ENCODE measurements around the gene IL18RAP.

The IL18RAP gene

GRCh38 chr2:102463160-102463559, 40.2 kb downstream of the IL18RAP start:
- ATAC-seq (no peak), DNase-seq (no peak)
- H3K4me3 Mint-ChIP-seq, result no peak overlapping the region
- H3K4me1 Mint-ChIP-seq, result no peaks in the 10 kb centered on the region
- no peaks in the 10 kb centered on the region for H3K9me3 Mint-ChIP-seq
- H3K27ac Mint-ChIP-seq, result no peak overlapping the region
- peaks cover 37% of the 10 kb centered on the region for H3K27me3 Mint-ChIP-seq

GRCh38 chr2:102470168-102470567, 47.2 kb downstream of the IL18RAP start:
- Mint-ChIP-seq H3K4me1 (no peaks in the 10 kb centered on the region), H3K27me3 (peaks cover 19% of the 10 kb centered on the region), H3K9me3 (peaks cover 8 to 15% of the 10 kb centered on the region in 2 donors), H3K4me3 (no peak overlapping the region), H3K27ac (no peak overlapping the region)
- DNase-seq (no peak), ATAC-seq (no peak)

DNA sequence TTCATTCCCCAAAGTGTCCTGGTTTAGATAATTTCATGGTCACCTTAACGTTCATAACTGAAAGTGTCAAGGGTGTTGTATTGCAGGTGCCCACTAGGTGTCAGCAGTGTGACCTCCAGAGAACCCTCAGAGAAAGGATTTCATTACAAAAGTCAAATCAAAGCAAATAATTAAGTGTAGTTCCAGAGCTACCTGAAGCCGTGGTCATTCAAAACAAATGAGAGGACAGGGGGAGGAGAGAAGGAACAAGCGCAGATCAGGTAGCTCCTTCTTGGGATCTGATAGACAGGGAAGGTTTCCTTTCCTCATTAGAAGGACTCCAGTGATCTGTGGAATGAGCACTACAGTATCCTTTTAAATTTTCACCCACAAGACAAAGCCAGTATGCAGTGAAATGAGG, 50.1 kb downstream of the IL18RAP start, which contains the start of gene SLC9A4:
TSS of gene SLC9A4 (plus strand) at position 207 of the 400 bp plus-strand sequence. CDS start 534 bp downstream, outside the sequence.
- DNase-seq, result peak; percentile 49 to 52
- ATAC-seq, result peak; percentile 66
- H3K4me1 Mint-ChIP-seq, result no peaks in the 10 kb centered on the region
- H3K27me3 Mint-ChIP-seq, result peaks cover 30% of the 10 kb centered on the region
- peaks cover 8 to 15% of the 10 kb centered on the region in 2 donors for H3K9me3 Mint-ChIP-seq
- H3K27ac Mint-ChIP-seq, result no peak within 1 kb of the TSS
- H3K4me3 Mint-ChIP-seq, result no peak within 1 kb of the TSS

DNA sequence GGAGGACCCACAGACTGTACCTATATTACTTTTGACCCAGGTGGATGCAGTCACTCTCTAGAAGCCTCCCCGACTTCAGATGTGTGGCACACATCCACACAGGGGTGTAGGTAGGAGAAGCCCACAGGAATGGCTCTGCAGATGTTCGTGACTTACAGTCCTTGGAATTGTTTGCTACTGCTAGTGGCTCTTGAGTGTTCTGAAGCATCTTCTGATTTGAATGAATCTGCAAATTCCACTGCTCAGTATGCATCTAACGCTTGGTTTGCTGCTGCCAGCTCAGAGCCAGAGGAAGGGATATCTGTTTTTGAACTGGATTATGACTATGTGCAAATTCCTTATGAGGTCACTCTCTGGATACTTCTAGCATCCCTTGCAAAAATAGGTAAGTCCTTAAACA, 50.7 kb downstream of the IL18RAP start:
- no peak overlapping the region for H3K27ac Mint-ChIP-seq
- H3K4me1 Mint-ChIP-seq, result no peaks in the 10 kb centered on the region
- no peak overlapping the region for H3K4me3 Mint-ChIP-seq
- peaks cover 30% of the 10 kb centered on the region for H3K27me3 Mint-ChIP-seq
- no peak for DNase-seq
- ATAC-seq, result no peak
- peaks cover 8 to 15% of the 10 kb centered on the region in 2 donors for H3K9me3 Mint-ChIP-seq

DNA sequence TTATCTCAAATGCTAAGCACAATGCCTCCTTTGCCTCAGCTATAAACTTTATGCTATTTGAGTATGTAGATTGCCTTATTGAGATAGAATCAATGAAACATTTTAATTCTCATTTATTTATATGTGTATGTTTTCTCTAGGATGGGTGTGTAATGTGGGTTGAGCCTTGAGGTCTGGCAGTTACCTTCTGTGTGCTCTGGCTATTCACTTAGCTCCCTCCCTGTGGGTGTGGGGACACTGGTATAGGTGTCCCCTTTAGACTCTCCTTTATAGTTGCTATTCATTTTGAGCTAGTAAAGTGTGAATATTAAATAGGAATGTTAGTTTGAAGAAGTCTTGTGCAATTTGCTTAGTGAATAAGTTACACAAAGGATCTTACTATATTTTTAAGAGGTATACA, 51.8 kb downstream of the IL18RAP start:
- Mint-ChIP-seq H3K9me3 (peaks cover 8 to 10% of the 10 kb centered on the region in 2 donors), H3K27ac (peak overlapping the region in 1 of 2 donors; percentile 3), H3K4me1 (no peaks in the 10 kb centered on the region), H3K4me3 (no peak overlapping the region), H3K27me3 (peaks cover 28% of the 10 kb centered on the region)
- no peak for ATAC-seq
- DNase-seq, result no peak

DNA sequence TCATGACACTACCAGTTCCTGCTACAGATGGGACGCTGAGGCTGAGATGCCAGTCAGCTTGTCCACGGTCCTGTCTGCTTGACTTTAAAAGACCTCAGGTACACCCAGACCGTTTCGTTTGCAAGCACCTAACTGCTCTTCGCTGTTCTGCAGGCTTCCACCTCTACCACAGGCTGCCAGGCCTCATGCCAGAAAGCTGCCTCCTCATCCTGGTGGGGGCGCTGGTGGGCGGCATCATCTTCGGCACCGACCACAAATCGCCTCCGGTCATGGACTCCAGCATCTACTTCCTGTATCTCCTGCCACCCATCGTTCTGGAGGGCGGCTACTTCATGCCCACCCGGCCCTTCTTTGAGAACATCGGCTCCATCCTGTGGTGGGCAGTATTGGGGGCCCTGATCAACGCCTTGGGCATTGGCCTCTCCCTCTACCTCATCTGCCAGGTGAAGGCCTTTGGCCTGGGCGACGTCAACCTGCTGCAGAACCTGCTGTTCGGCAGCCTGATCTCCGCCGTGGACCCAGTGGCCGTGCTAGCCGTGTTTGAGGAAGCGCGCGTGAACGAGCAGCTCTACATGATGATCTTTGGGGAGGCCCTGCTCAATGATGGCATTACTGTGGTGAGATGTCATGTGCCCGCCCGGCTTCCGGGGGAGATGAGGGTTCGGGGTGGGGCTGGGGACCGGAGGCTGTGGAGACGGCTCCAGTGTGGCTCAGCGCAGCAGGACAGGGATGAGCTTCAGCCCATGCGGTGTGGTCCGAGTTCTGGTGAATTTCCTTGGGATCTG, 55.9 kb downstream of the IL18RAP start:
- Mint-ChIP-seq H3K27ac (no peak overlapping the region), H3K4me1 (no peaks in the 10 kb centered on the region), H3K4me3 (no peak overlapping the region), H3K27me3 (peaks cover 19% of the 10 kb centered on the region), H3K9me3 (no peaks in the 10 kb centered on the region)
- ATAC-seq, result peak; percentile 31
- no peak for DNase-seq

DNA sequence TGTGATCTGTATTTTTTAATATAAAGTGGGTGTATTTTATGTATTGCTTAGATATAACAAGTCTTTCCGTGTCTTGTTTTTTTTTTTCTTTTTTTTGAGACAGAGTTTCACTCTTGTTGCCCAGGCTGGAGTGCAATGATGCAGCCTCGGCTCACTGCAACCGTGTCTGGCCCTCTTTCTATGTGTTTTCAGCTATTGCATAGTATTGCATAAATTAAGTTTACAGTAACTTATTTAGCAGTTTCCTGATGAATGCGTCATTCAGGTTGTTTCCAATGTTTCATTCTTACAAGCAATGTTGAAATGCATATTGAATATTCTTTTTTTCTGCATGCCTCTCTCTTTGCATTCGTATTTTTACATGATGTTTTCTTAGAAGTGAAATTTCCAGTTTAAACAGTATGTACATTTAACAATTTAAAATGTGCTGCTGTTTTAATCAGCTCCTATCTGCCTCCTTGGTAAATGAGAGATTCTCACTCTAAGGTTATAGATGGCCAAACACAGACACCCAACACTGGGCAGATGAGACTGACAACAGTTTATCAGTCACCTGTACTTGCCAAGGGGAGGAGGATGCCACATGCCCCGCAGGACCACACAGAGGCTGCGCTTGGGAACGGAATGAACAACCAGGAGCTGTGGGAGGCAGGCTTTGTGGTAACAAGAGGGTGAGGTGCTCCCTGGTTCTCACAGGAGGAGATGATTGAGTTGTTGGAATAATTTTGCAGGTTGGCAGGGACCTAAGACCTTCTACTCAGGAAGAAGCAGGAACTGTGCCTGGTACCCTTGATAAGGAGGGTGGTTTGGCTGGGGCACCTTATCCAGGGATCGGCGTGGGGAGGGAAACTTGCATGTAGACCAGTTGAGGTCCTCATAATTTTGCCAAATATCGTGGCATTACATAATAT, 57.6 kb downstream of the IL18RAP start:
- Mint-ChIP-seq H3K4me3 (no peak overlapping the region), H3K9me3 (no peaks in the 10 kb centered on the region), H3K4me1 (no peaks in the 10 kb centered on the region), H3K27me3 (peaks cover 34% of the 10 kb centered on the region), H3K27ac (peak overlapping the region in 1 of 2 donors; percentile 19)
- ATAC-seq (no peak), DNase-seq (no peak)

DNA sequence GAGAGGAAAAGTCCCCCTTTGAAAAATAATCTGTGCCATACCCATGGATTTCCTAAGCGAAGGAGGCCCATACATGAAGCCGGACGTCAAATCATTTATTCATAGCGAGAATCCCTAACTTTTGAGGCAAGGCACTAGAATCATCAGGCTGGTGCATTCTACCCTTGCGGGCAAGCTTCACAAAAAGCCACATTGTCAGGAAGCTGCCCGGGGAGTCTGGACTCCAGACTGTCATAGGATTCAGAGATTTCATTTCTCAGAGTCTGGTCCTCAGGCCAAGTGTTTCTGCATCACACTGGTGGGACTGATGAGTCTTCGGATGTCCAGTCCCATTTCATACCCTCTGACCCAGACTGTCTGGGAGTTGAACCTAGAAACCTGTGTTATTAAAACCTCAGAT, 59.0 kb downstream of the IL18RAP start:
- DNase-seq, result no peak
- Mint-ChIP-seq H3K9me3 (no peaks in the 10 kb centered on the region), H3K27ac (no peak overlapping the region), H3K27me3 (peaks cover 40% of the 10 kb centered on the region), H3K4me1 (peaks cover 2% of the 10 kb centered on the region), H3K4me3 (no peak overlapping the region)
- no peak for ATAC-seq

GRCh38 chr2:102483086-102483485, 60.1 kb downstream of the IL18RAP start:
- Mint-ChIP-seq H3K9me3 (no peaks in the 10 kb centered on the region), H3K27ac (no peak overlapping the region), H3K4me1 (peaks cover 13% of the 10 kb centered on the region), H3K27me3 (peaks cover 48% of the 10 kb centered on the region), H3K4me3 (no peak overlapping the region)
- no peak for DNase-seq
- no peak for ATAC-seq

DNA sequence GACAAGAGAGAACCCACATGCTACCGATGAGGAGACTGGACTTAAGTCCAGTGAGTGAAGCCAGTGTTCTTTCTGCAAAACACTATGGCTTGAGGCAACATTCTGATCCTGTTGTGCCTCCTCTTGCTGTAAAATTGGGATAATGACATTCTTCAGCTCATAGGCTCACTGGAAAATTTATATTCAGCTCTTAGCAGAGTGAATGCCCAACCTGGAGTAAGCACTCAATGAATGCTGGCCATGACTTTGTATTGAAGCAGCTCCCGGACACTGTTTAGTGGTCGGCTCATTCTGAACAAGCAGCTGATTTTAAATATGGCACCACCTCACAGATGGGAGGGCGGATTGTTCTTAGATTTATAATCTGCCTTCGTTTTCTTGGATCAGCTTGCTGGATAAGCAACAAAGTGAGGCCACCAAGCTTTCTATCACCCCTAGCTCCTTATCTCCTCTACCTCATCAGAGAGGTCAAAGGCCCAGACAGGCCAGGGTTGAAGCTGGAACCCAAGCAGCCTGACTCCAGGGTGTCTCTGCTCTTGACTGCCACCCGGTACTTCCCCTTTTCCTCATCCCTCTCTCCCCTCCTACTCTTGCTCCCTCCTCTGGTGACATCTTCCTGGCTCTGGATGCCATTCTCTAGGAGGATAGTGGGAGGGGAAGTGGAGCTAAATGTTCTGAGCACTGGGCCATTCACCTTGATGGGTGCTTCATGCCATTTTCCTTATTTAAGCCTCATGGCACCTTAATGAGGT, 61.5 kb downstream of the IL18RAP start:
- DNase-seq, result no peak
- no peak overlapping the region for H3K27ac Mint-ChIP-seq
- no peak overlapping the region for H3K4me3 Mint-ChIP-seq
- ATAC-seq, result no peak
- H3K4me1 Mint-ChIP-seq, result peaks cover 23% of the 10 kb centered on the region
- H3K9me3 Mint-ChIP-seq, result no peaks in the 10 kb centered on the region
- H3K27me3 Mint-ChIP-seq, result peaks cover 48% of the 10 kb centered on the region

DNA sequence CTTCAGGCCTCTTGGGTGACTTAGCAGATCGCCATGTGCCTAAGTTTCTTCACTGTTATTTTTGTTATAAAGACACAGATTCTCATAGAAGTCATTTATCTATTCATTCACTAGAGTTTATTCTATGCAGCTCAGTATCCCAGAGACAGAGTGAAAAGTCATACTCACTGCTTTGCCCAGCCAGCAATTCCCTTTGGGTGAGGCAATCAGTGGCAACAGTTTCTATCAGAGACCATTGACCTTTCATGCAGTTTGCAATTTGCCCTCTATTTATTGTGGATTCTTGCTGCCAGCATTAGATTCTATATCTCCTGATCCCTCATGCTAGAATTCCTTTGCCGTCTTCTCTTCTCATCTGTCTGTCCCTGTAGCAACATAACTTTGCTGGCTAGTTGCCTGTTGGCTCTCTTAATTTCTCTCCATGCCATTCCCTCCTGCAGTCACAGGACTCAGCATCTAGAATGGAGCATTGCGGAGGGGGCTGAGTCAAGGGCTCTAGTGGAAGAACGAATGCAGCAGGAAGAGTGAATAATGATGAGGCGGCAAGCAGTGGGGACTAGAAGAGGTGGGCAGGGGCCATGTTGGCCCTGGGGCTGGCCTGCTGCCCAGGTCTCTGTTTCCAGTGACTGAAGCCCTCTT, 62.3 kb downstream of the IL18RAP start:
- DNase-seq, result no peak

DNA sequence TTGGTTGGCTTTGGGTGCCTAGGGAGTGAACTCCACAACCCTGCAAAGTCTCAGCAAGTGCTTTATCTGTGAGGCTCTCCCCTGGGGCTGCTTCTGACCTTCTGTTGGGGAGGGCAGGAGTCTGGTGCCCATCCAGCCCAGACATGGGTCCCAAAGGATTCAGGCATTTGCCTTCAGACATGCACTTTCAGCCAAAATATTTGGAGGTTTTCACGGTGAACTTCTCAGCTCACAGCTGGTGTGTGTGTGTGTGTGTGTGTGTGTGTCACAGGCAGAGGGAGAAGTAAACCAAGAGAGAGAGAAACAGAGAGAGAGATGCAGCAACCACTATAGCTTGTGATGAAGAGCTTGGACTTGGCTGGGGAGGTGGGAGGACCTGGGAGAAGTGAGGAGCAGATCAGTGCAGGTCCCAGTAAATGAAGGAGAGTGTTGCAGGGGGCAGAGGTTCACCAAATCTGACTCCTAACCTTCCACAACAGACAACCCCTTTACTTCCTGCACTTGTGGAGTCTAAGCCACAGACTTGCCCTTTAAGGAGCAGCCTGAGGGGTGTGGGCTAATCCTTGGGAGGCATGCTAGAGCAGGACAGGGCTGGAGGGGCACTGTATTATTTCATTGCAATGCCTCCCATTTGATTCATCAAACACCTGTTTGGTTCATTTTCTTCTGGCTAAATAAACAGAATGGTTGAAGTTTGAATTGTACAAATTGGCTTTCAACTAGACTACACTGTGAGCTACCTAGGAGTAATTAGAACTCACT, 64.2 kb downstream of the IL18RAP start:
- H3K4me1 Mint-ChIP-seq, result peaks cover 31% of the 10 kb centered on the region
- no peak overlapping the region for H3K4me3 Mint-ChIP-seq
- H3K27ac Mint-ChIP-seq, result peak overlapping the region in 1 of 2 donors; percentile 56
- H3K27me3 Mint-ChIP-seq, result peaks cover 47% of the 10 kb centered on the region
- H3K9me3 Mint-ChIP-seq, result peaks cover 5 to 10% of the 10 kb centered on the region in 2 donors
- DNase-seq (no peak), ATAC-seq (no peak)

More for the DNA sequence above, 62.3 kb downstream of the IL18RAP start:
- Mint-ChIP-seq H3K4me3 (no peak overlapping the region), H3K4me1 (peaks cover 31% of the 10 kb centered on the region), H3K27me3 (peaks cover 48% of the 10 kb centered on the region), H3K27ac (no peak overlapping the region), H3K9me3 (no peaks in the 10 kb centered on the region)
- ATAC-seq, result no peak

GRCh38 chr2:102487761-102488462, 65.0 kb downstream of the IL18RAP start:
- no peak overlapping the region for H3K27ac Mint-ChIP-seq

GRCh38 chr2:102489646-102490045, 66.7 kb downstream of the IL18RAP start:
- peak overlapping the region in 1 of 2 donors; percentile 24 for H3K4me3 Mint-ChIP-seq
- H3K9me3 Mint-ChIP-seq, result peaks cover 10 to 22% of the 10 kb centered on the region in 2 donors
- ATAC-seq (peak; percentile 94), DNase-seq (peak in 1 of 2 donors; percentile 26)
- peaks cover 52% of the 10 kb centered on the region for H3K27me3 Mint-ChIP-seq
- H3K27ac Mint-ChIP-seq, result no peak overlapping the region
- peaks cover 31% of the 10 kb centered on the region for H3K4me1 Mint-ChIP-seq

More at GRCh38 chr2:102487761-102488462, 65.0 kb downstream of the IL18RAP start:
- DNase-seq, result no peak
- Mint-ChIP-seq H3K4me3 (no peak overlapping the region), H3K9me3 (peaks cover 5 to 12% of the 10 kb centered on the region in 2 donors), H3K4me1 (peaks cover 31% of the 10 kb centered on the region), H3K27me3 (peaks cover 54% of the 10 kb centered on the region)
- no peak for ATAC-seq
